HG03108 (cell line): ENCODE results near the gene ITGA2.
"Not testable (repeated sequence)": the region's sequence is repeated elsewhere in the genome, so short reads cannot be mapped to it uniquely, and the experiment has no call there.

ENCODE experiments used
- ATAC-seq: cut with Tn5 transposase; IDR thresholded peaks from one replicate; pipeline ENCODE4 v1.9.1; 2021; ENCODE audit warnings: moderate library complexity; ENCODE audit not compliant: unreplicated experiment

The ITGA2 gene

GRCh38 chr5:53095217-53095616 lies 106.1 kb downstream of the ITGA2 start:
- ATAC-seq, result no peak

- peak; percentile 49 for ATAC-seq
Observed at GRCh38 chr5:53095931-53096525, 106.9 kb downstream of the ITGA2 start.

DNA sequence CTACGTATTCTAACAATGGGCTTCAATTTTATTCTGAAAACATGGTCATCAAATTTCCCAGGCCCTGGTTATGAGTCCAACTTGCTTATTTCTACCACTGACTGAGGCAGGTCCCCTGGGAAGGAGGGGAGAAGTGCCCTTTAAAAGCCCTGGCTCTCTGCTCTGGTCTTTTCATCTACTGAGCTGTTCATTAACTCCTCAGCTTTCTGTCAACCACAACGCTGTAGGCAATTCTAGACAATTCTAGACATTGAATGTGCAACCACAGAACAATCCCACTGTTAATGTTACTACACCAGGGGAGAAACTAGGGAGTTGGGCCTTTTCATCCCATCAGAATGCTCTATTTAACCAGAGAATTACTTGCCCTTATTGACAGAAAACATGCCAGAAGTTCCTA lies 110.4 kb downstream of the ITGA2 start:
- no peak for ATAC-seq

DNA sequence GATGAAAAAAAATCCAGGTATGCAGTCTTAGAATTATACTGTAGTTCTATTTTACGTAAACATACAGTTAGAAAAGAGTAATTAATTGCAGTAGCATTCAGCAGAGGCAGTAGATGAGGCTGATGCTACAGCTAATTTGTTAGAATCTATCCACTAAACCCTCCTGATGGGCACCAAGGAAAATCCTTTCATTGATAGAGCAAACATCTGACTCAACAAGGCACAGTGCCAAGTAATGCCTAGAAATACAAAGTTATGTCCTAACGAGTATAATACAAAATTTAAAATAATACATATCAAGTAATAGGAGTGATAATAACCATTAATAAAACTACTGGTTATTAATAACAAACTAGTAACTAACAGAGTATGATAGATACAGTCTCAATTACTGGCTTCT lies 111.5 kb downstream of the ITGA2 start:
- ATAC-seq, result no peak

DNA sequence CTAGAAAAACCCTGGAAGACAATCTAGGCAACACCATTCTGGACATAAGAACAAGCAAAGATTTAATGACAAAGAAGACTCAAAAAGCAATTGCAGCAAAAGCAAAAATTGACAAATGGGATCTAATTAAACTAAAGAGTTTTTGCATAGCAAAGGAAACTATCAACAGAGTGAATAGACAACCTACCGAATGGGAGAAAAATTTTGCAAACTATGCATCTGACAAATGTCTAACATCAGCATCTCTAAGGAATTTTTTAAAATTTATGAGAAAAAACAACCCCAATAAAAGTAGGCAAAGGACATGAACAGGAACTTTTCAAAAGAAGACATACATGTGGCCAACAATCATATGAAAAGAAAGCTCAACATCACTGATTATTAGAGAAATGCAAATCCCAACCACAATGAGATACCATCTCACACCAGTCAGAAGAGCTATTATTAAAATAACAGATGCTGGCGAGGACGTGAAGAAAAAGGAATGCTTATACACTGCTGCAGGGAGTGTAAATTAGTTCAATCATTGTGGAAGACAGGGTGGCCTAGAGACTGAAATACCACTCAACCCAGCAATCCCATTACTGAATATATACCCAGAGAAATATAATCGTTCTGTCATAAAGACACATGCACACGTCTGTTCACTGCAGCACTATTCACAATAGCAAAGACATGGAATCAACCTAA lies 116.6 kb downstream of the ITGA2 start:
- no peak for ATAC-seq

DNA sequence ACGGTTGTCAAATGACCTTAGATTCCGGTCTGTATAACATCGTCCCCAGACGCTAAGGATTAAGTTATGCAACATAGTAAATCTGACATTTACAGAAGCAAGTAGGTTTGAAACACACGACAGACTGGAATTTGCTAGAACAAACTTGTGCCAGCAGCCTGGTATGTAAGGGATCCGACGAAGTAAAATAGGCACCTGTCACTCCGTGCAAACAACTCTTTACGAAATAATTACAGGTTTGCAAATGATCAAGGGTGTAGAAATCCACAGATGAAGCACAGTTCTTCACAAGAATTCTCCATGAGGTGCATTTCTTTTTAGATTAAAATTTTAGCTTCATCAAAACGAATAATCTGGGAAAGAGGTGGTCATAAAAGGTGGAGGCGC lies 119.9 kb downstream of the ITGA2 start:
- peak; percentile 4 for ATAC-seq

- ATAC-seq, result peak; percentile 96
Observed at GRCh38 chr5:53109443-53110127, 120.4 kb downstream of the ITGA2 start, which contains the start of gene MOCS2. Gene MOCS2 (minus strand): TSS chr5:53109757. CDS start chr5:53107174, 2,583 bp downstream.

DNA sequence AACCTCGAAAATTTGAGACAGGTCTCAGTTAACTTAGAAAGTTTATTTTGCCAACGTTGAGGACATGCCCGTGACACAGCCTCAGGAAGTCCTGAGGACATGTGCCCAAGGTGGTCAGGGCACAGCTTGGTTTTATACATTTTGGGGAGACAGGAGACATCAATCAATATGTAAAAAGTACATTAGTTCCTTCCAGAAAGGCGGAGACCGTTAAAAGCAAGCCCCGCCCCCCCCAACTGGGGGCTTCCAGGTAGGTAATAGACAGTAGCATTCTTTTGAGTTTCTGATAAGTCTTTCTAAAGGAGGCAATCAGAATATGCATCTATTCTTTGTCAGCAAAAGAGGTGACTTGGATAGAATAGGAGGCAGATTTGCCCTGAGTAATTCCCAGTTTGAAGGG lies 121.0 kb downstream of the ITGA2 start:
- no peak for ATAC-seq

DNA sequence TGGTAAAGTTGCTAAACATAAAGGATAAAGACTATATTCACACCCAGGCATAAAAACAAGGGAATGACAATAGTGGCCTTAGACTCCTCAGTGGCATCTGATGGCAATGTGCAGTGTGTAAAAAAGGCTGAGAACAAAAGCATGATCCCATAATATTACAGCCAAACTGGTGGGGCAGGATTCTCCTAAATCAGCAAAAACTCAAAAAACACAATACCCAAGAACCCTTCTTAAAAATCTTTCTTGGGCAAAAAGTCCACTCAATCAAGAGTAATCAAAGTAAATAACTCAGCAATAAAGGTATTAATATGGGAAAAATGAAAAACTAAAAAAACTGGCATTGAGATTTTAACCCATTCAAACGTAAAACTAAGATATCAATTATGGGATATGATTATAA lies 122.0 kb downstream of the ITGA2 start:
- no peak for ATAC-seq

- not testable (repeated sequence) for ATAC-seq
Observed at GRCh38 chr5:53112307-53112706, 123.2 kb downstream of the ITGA2 start.

DNA sequence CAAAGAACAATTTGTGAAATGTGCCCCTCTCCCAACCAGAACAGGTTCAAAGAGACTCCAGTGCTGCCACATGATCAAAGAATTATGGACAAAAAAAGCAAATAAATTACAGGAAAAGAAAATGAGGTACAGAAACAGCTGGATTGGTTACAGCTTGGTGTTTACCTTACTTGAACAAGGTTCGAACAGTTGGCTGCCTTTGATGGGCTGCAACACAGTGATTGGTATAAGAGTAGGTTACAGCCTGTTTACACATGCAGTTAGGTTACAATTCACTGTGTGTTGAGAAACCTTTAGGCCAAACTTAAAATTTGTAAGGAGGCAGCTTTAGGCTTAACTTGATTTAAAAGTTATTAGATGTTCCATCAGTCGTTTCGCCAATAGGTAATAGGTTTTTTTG lies 123.8 kb downstream of the ITGA2 start:
- no peak for ATAC-seq

DNA sequence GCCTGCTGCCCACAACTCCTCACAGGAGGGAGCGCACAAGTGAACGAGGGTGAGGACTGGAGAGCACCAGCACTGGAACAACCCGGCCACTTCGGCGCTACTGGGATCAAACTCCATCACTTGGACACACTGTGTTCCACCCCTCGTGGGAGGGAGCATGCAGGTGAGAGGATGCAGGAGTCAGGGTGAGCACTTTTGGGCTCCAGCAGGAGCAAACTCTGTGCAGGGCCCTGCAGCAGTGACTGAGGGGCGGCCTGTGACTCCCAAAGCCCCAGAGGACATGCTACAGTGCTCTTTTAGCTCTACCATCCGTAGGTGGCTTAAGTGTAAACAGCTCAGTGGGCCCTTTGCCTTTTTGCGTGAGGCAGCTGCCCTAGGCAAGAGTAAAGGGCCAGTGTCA lies 124.8 kb downstream of the ITGA2 start:
- ATAC-seq, result no peak

DNA sequence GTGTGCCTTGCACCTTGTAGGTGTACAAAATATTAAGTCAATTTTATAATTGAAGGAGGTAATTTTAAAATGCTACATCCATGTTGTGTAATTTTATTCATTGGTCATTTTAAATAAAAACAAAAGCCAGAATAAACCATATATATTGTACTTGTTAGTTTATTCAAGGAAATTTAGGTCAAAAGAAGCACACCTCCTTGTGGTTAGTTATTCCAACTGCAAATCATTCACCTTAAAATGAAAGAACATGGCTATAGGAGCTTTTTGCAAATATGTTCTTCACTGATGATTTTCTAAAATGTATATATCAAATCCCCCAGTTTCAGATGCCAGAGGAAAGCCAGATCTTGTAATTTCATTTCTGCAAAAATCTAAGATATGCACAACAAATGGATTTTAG lies 125.8 kb downstream of the ITGA2 start:
- ATAC-seq, result no peak

GRCh38 chr5:53116597-53116996 lies 127.4 kb downstream of the ITGA2 start:
- ATAC-seq, result no peak

DNA sequence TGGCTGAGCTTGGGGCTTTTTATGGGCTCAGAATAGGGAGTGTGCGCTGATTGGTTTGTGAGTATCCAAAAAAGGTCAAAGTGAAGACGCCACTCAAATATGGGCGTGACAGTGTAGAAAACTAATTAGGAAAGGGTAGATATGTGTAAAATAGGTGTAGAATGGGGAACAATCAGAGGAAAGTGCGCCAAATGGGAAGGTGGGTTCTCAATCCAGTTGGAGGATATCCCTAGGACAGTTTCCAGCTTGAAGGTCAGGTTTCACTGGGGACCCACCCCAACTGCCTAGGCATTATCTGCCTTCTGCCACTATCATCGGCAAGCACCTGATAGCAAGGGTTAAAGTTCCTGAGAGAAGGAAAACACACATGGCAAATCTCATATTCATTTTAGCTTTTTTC lies 129.7 kb downstream of the ITGA2 start:
- ATAC-seq, result no peak

- ATAC-seq, result no peak
Observed at GRCh38 chr5:53120165-53120564, 131.0 kb downstream of the ITGA2 start.

DNA sequence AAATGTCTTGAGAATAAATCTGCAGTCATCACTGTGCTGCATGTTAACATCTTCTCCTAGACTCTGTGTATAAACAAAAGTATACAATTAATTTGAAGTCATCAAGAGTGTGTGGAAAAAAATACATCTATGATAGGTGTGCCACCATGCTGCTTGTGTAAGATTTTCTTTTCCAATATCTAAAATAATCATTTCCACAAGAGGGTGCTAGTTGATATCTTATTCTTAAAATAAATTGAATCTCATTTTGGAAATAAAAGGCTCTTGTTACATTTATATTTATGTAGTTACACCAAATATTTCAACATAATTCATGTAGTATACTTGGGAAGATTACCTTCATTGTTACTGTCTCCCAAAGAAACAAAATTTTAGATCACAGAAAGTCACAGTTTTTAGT lies 134.6 kb downstream of the ITGA2 start:
- ATAC-seq, result no peak

DNA sequence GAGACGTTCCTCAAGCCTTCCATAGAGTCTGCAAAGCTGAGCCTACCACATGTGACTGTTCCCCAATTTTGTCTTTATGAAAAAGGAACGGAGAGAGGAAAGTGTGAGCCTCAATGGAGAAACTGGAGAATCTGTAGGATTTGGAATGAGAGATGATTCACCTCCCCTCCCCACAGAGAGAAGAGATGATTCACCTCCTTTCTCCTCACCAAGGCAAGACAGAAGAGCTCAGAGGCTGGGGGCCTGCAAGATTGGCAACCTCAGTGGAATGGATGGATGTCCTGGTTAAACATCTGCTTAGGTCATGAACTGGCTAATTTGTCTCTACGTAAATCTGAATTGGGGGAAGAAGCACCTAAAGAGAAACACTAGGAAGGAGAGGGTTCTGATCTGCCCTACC lies 137.4 kb downstream of the ITGA2 start:
- ATAC-seq, result no peak

GRCh38 chr5:53127107-53127506 lies 138.0 kb downstream of the ITGA2 start:
- no peak for ATAC-seq

- no peak for ATAC-seq
Observed at GRCh38 chr5:53128481-53128880, 139.3 kb downstream of the ITGA2 start.

DNA sequence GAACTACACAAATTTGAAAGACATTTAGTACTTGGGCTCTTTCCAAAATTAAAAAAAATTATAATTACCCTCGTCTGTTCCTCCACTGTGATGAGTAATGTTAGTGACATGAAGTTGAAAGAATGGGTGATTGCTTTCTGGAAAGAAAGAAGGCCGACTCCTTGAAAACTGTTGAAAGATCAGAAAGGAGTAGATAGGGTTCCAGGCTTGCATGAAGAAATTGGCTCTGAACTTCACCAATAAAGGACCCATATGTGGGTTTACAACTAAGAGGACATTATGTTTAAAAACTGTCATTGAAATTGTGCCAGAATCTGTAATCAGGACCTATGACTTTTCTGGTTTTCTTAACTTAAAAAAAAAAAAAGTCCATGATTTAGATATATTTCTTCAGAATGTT lies 141.1 kb downstream of the ITGA2 start:
- ATAC-seq, result no peak

DNA sequence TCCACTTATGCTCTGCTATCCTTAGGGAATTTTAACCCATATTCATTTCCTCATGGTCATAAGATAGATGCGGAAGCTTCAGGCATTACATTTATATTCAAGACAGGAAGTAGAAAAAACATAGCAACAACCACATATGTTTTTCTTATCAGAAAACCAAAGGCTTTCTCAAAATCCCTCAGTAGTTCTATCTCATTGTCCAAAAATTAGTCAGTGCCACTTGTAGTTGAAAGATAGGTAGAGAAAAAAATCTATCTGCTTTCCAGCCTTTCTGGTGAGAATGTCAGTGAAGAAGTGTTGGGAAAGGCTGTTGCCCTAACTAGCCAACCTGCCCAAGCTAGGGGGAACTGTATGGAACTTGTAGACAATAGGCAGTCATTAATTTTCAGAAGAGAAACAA lies 143.9 kb downstream of the ITGA2 start:
- no peak for ATAC-seq
